Fibroblast of skin of left biceps (primary cell): Measurements from ENCODE around the gene MME.
A peak's percentile ranks its signal among the peaks of the same experiment; 100 is the strongest.

Experiments used
- DNase-seq, 2 experiments: peaks; one replicate each; pipeline ENCODE4 v3.0.0-alpha.2; 2013; ENCODE audit warnings: low read depth in 2 of 2

MME gene

GRCh38 chr3:155147588-155147987 is 67.5 kb downstream of the MME start:
- no peak for DNase-seq

DNA sequence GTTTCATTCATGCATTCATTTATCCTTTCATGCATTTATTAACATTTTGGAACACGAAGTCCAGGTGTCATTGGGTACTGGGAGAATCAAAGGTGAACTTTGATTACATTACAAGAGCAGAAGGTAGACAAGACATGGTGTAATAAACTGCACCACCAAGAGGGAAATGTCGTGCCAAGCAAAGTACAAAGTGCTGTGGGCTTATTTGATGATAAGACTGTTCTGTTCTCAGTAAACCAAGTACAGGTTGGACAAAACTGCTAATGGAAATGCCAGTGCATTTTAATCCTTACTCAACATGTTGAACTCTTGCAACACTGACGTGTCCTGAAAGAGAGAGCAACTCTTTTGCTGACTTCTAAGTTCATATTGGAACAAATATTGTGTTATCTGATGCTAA is 69.4 kb downstream of the MME start:
- no peak for DNase-seq

DNA sequence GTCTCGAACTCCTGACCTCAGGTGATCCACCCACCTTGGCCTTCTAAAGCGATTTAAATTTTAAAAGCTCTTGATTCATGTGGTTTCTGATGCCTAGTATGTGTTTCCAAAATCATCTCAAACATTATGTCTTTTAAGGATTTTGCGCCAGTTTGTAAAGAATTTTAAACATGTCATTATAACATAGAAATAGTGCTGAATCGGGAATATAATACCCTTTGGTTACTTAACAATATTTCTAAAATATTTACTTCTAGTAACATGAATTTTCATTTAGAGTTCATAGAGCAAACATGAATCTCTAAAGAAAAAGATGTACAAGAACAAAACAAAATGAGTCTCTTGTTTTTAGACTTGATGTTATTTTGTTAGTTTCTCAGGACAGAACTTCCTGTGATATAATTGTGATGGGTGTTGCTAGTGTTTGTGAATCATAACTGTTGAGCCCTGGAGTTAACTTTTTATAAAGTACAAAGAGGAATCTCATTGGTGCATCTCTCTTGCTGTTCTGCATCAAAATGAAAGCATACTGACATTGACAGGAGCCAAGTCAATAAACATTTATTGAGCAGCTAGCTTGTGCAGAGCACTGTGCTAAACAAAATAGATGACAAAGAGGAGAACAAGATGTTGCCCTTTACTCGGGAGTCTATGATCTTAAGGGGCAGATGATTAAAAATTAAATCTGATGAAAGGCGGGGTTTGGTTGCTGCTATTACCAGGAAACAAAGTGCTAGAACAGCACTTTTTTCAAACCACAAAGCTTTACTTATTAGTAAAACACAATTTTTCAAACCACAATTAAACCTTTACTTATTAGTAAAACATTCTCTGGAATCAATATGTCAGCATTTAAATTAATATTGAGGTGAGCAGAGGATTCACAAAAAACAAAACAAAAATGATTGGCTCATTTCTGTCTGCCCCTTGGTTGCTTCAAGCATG is 73.4 kb downstream of the MME start:
- no peak for DNase-seq

GRCh38 chr3:155154255-155154654 is 74.1 kb downstream of the MME start:
- DNase-seq, result no peak

GRCh38 chr3:155158346-155159037 is 78.4 kb downstream of the MME start:
- DNase-seq, result no peak

DNA sequence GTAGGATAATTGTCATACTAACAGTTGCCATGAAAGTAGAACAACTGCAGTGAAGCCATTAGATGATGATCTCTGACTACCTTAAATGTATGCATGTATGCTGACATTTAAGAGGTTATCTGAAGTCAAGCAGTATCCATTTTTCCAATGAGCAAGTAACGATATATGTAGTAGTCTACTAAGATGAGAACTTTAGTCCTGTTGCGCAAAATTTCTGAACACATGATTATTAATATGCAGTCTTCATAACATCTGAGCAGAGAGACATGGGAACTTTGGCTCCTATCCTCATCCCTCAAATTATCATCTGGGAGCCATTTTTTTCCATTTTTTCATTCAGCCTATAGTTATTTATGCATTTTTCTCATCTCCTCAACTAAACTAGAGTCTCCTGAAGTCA is 79.2 kb downstream of the MME start:
- no peak for DNase-seq

DNA sequence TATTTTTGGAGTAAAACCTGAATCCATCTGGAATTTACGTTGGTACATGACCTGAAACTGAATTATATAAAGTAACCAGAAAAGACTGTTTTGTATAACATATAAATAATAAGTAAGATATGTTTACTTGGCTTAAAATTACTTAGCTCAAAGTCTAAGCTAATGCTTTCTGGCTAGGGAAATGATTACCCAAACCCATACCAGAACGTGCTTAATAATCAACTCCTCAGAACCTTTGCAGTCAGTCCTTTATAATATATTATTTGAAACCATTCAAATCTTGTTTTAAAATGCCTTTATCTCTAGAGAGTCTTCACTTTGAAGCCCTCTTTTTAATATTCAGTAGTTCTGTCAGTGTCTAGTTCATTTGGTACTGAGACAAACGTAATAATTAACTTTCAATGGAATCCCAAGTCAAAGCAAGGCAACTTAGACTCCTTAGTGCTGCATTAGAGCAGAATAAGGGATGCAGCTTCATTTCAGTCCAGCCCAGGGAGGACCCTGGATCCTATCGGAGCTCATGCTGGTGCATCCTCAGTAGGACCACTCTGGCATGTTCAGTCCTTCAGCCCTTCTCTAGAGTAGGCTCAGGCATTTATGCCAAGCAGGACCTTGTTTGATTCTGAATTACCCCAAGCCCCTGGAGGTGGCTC is 81.6 kb downstream of the MME start:
- DNase-seq, result no peak

GRCh38 chr3:155164306-155164705 is 84.2 kb downstream of the MME start:
- no peak for DNase-seq

DNA sequence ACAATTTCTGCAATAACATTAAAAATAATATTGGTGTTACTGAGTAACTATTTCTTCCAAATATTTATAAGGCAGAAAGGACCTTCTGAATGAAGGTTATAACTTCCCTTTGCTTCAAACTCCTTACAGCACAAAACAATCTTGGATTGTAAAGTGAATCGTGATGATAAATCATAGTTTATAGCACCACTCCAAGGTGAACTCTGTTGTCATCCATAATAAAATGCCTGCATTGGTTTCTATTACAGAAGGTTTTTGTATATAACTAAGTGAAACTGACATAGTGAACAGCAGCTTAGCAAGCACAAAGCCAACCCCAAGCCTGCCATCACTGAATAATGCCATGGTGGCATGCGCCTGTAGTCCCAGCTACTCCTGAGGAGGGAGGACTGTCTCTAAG is 86.3 kb downstream of the MME start:
- DNase-seq, result no peak

- no peak for DNase-seq
Measured at GRCh38 chr3:155169197-155169596, 89.1 kb downstream of the MME start.

GRCh38 chr3:155173771-155174170 is 93.7 kb downstream of the MME start:
- DNase-seq, result no peak

DNA sequence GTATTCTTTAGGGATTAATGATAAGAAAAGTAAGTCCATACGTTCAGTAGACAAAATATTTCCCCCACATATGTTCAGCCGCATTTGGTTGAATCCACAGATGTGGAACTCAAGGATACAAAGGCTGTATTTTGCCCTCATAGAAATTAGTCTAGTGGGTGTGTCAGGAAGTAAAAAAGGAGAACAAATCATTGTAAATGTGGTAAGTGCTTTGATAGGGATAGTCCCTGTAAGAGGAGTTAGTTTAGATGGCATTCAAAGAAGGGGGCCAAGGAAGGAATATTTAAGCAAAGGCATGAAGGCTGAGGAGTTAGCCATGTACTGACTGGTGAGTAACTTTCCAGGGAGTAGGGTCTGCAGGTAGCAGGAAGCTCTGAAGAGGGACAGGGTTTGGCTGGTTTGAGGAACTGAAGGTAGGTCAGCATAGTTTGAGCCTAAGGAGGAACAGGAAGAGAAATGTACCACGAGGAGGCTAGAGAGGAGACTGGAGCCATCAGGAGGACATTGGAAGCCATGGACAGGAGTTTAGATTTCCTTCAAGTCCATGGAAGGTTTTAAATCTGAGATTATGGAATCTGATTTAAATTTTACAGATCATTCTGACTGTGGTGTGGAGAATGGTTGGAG is 98.8 kb downstream of the MME start:
- no peak for DNase-seq

DNA sequence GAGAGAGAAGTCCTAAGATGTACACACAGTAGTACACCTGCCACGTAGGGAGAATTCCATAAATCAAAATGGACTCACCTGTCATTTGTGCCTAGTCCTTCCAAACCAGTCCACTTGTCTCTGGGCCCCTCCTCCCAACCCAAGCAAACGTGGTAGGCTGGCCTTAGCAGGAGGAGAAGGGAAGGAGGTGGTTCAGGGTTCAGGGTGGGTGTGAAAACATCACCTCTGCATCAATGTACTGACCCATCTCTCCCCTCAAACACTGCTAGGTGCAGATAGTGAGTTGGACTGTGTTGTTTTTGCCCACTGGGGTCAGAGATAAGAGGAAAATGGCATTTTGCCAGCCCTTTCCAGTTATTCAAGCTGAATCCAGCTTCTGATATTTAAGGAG is 99.3 kb downstream of the MME start:
- DNase-seq, result no peak

- DNase-seq, result no peak
Measured at GRCh38 chr3:155179966-155180757, 100.0 kb downstream of the MME start.

- DNase-seq, result no peak
Measured at GRCh38 chr3:155182467-155182866, 102.3 kb downstream of the MME start.

DNA sequence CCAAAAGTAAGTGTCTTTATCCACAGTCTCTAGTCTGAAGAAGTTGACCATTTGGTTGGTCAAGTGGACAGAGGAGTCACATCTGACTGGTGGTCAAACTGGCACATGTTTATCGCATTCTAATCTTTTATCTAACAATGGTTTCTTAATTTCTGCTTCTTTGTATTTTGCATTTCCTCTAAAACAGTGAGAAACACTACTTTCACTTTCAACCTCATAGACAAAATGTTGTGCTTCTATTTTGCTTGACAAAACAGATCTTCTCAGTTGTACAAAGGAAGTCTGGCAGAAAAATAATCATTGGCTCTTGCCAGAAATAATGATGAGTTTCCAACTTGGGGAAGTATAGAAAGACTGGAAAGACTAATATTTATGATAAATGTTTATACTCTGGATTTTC is 103.9 kb downstream of the MME start:
- DNase-seq, result no peak

DNA sequence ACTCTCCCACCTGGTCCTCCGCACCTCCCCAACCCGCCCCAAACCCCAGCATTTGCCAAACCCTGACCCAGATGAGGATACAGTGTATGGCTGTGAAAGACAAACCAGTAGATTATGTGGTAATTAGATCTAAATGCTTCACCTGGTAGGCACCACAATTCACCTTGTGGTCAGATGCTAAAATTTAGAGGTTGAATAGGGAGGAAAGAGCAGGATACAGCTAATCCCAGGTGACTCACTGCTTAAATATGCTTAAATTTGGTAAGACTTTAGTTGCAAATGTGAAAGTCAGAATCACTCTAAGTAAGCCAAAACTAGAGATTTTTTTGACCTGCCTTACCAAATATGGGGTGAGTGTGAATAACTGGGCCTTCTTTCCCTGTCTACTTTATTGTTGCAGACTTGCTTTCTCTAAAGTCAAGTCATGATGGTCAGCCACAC is 105.5 kb downstream of the MME start:
- DNase-seq, result peak; percentile 60 to 65

DNA sequence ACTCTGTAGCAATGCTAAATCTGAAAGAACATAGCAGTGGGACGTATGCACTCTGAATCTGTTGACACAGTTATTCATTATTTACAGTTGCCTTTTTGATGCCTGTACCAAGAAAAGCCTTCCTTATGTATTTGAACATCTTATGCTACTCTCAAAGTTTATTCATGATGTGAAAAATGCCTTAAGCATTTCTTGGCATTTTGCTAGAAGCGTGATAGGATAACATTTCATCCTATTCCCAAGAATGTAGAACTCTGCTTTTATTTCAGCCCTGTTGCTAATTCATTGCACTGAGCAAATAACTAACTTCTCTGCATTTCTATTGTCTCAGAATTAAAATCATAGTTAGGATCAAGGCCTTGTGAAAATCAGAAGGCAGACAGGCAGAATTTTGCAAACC is 107.9 kb downstream of the MME start:
- DNase-seq, result peak; percentile 25 to 31

- no peak for DNase-seq
Measured at GRCh38 chr3:155189478-155189877, 109.4 kb downstream of the MME start.

GRCh38 chr3:155190691-155191090 is 110.6 kb downstream of the MME start:
- no peak for DNase-seq
